ENCODE measurements around the gene PCNX3.

The PCNX3 gene

GRCh38 chr11:65615229-65615949 is at the start of gene PCNX3:
TSS of gene PCNX3 (plus strand) at chr11:65615776. CDS start at chr11:65616312, 536 bp downstream.
- peak; percentile 99 to 100 (median 100) for DNase-seq

- DNase-seq, result peak in 2 of 4 experiments; percentile 69 to 77
These were observed 46.2 kb upstream of the PCNX3 start for GRCh38 chr11:65569164-65569972.

- DNase-seq, result peak; percentile 97 to 99 (median 98)
These were observed 45.3 kb upstream of the PCNX3 start, which contains the start of gene ZNRD2 for GRCh38 chr11:65569973-65570918. TSS of gene ZNRD2 (plus strand) at chr11:65570477. CDS start at chr11:65570492, 15 bp downstream.

- no peak for DNase-seq
These were observed 44.2 kb upstream of the PCNX3 start for GRCh38 chr11:65571420-65571819.

- no peak for DNase-seq
These were observed 43.6 kb upstream of the PCNX3 start for GRCh38 chr11:65571940-65572339.

GRCh38 chr11:65572356-65573051 is 43.1 kb upstream of the PCNX3 start, which contains the start of gene FAM89B:
TSS of gene FAM89B (plus strand) at chr11:65572538. CDS start at chr11:65572670, 132 bp downstream.
- DNase-seq, result peak; percentile 39 to 87 (median 69)

- DNase-seq, result no peak
These were observed 42.0 kb upstream of the PCNX3 start for GRCh38 chr11:65573391-65574079.

- DNase-seq, result peak; percentile 67 to 81 (median 72)
These were observed 41.3 kb upstream of the PCNX3 start for GRCh38 chr11:65574109-65574810.

- DNase-seq, result peak in 1 of 4 experiments; percentile 43
These were observed 40.6 kb upstream of the PCNX3 start for GRCh38 chr11:65574811-65575567.

GRCh38 chr11:65575568-65576231 is 39.9 kb upstream of the PCNX3 start, which contains the start of gene EHBP1L1:
TSS of gene EHBP1L1 (plus strand) at chr11:65576053. CDS start at chr11:65576303, 250 bp downstream.
- DNase-seq, result peak in 2 of 4 experiments; percentile 63 to 77

GRCh38 chr11:65576232-65576866 is 39.2 kb upstream of the PCNX3 start:
- no peak for DNase-seq

GRCh38 chr11:65576867-65577755 is 38.5 kb upstream of the PCNX3 start:
- DNase-seq, result no peak

- no peak for DNase-seq
These were observed 37.8 kb upstream of the PCNX3 start for GRCh38 chr11:65577756-65578109.

- no peak for DNase-seq
These were observed 37.4 kb upstream of the PCNX3 start for GRCh38 chr11:65578134-65578533.

- no peak for DNase-seq
These were observed 36.9 kb upstream of the PCNX3 start for GRCh38 chr11:65578667-65579066.

- DNase-seq, result no peak
These were observed 36.3 kb upstream of the PCNX3 start for GRCh38 chr11:65579291-65579690.

GRCh38 chr11:65580031-65580692 is 35.4 kb upstream of the PCNX3 start:
- DNase-seq, result no peak

Measured in activated naive CD4-positive, alpha-beta T cell (primary cell).